Stimulated activated CD4-positive, alpha-beta T cell treated with anti-CD3 and anti-CD28 coated beads, Interleukin-15, amount 100 ng/mL, for 24 hours (primary cell): ENCODE data around the gene METTL6.
A peak's percentile ranks its signal among the peaks of the same experiment; 100 is the strongest.
"Not testable (repeated sequence)": the region's sequence is repeated elsewhere in the genome, so short reads cannot be mapped to it uniquely, and the experiment has no call there.

Experiments used
- DNase-seq: peaks from one replicate; pipeline ENCODE4 v3.0.0-alpha.2; 2020

Gene METTL6

GRCh38 chr3:15450438-15451215, 23.3 kb upstream of the METTL6 start:
- no peak for DNase-seq

GRCh38 chr3:15449489-15450224, 22.3 kb upstream of the METTL6 start:
- DNase-seq: no peak

- DNase-seq: no peak
Measured at GRCh38 chr3:15443826-15444524, 16.6 kb upstream of the METTL6 start.

GRCh38 chr3:15440891-15441290, 13.5 kb upstream of the METTL6 start:
- no peak for DNase-seq

- DNase-seq: no peak
Measured at GRCh38 chr3:15439476-15439875, 12.1 kb upstream of the METTL6 start.

- DNase-seq: no peak
Measured at GRCh38 chr3:15438983-15439382, 11.6 kb upstream of the METTL6 start.

GRCh38 chr3:15436246-15436645, 8.9 kb upstream of the METTL6 start:
- no peak for DNase-seq

GRCh38 chr3:15434756-15435155, 7.4 kb upstream of the METTL6 start:
- DNase-seq: no peak

GRCh38 chr3:15433531-15433930, 6.2 kb upstream of the METTL6 start:
- no peak for DNase-seq

- no peak for DNase-seq
Measured at GRCh38 chr3:15431256-15431837, 4.0 kb upstream of the METTL6 start.

GRCh38 chr3:15430624-15431023, 3.3 kb upstream of the METTL6 start:
- DNase-seq: no peak

- DNase-seq: no peak
Measured at GRCh38 chr3:15429080-15429479, 1.7 kb upstream of the METTL6 start.

- DNase-seq: peak; percentile 44
Measured at GRCh38 chr3:15428539-15428938, 1.2 kb upstream of the METTL6 start.

- DNase-seq: no peak
Measured at GRCh38 chr3:15427981-15428380, 637 bp upstream of the METTL6 start.

GRCh38 chr3:15426579-15427118, 695 bp downstream of the METTL6 start:
- DNase-seq: no peak

- DNase-seq: no peak
Measured at GRCh38 chr3:15420871-15421270, 6.5 kb downstream of the METTL6 start.

- DNase-seq: not testable (repeated sequence)
Measured at GRCh38 chr3:15410966-15411365, 16.4 kb downstream of the METTL6 start.

- no peak for DNase-seq
Measured at GRCh38 chr3:15409774-15410173, 17.6 kb downstream of the METTL6 start.

GRCh38 chr3:15409239-15409638, 18.1 kb downstream of the METTL6 start:
- no peak for DNase-seq

- DNase-seq: peak; percentile 17
Measured at GRCh38 chr3:15405448-15406050, 21.8 kb downstream of the METTL6 start.

GRCh38 chr3:15404767-15405166, 22.6 kb downstream of the METTL6 start:
- DNase-seq: no peak

- DNase-seq: no peak
Measured at GRCh38 chr3:15403965-15404364, 23.4 kb downstream of the METTL6 start.

- DNase-seq: no peak
Measured at GRCh38 chr3:15403495-15403894, 23.8 kb downstream of the METTL6 start.
